Stomach (tissue), 9 donors: ENCODE measurements around the gene ELN. TPM values are rescaled to one million over a fixed set of nuclear protein-coding genes. Genes with fewer than 3 reads are reported as not detected.

Experiments used
- DNase-seq, 2 donors: peaks; one replicate each; pipeline versions ENCODE4 v3.0.0 to v3.0.0-alpha.2; 2013 to 2019
- H3K27ac ChIP-seq, 5 donors: fragments of 200-600 bp in 4 of 5; sonication (generic) in 4 of 5; one replicate each; pipeline ENCODE4 v1.5.1; 2013 to 2019; ENCODE audit warnings: mild to moderate bottlenecking in 1 of 5, moderate library complexity in 1 of 5
- H3K27me3 ChIP-seq, 3 donors: fragments of 200-600 bp; sonication (generic); one replicate each; pipeline ENCODE4 v1.5.1; 2017 to 2019; ENCODE audit warnings: mixed run types in 1 of 3
- H3K36me3 ChIP-seq, 4 donors: fragments of 200-600 bp; sonication (generic); 1 replicate in 3 of 4; 2 replicates in 1 of 4; pipeline ENCODE4 v1.5.1; 2016 to 2019
- H3K4me1 ChIP-seq, 4 donors: fragments of 200-600 bp; sonication (generic); one replicate each; pipeline ENCODE4 v1.5.1; 2016 to 2019
- H3K4me3 ChIP-seq, 4 donors: fragments of 200-600 bp; sonication (generic) in 3 of 4; one replicate each; pipeline ENCODE4 v1.5.1; 2016 to 2019; ENCODE audit warnings: mild to moderate bottlenecking in 1 of 4
- H3K9me3 ChIP-seq, 4 donors: fragments of 200-600 bp; sonication (generic); one replicate each; pipeline ENCODE4 v1.5.1; 2016 to 2019
- CTCF ChIP-seq, 7 experiments: fragments of 450-650 bp in 4 of 7; fragments of 200-600 bp in 3 of 7; sonication (generic) in 3 of 7; IDR thresholded peaks; one replicate each; pipeline ENCODE4 v1.5.1; 2016 to 2019; ENCODE audit warnings: antibody characterized with exemption in 7 of 7, control low read depth in 2 of 7, mild to moderate bottlenecking in 1 of 7
- EP300 ChIP-seq: sonication (generic); formaldehyde crosslinking; IDR thresholded peaks from one replicate; pipeline ENCODE4 v1.6.1; 2017; ENCODE audit warnings: antibody characterized with exemption
- POLR2A ChIP-seq, 4 donors: fragments of 450-650 bp; IDR thresholded peaks; one replicate each; pipeline ENCODE4 v1.6.1; 2016; ENCODE audit warnings: antibody characterized with exemption in 4 of 4, control low read depth in 2 of 4, mild to moderate bottlenecking in 1 of 4, moderate library complexity in 1 of 4
- POLR2AphosphoS5 ChIP-seq, 3 donors: sonication (generic); formaldehyde crosslinking; IDR thresholded peaks; one replicate each; pipeline ENCODE4 v1.6.1; 2016; ENCODE audit warnings: antibody characterized with exemption in 3 of 3
- WGBS, 5 donors: extraction: QIAGEN DNeasy Blood & Tissue Kit in 3 of 5; methylation state at CpG; one replicate each; pipeline versions ENCODE4 v1.1.5 to v1.1.7; 2013 to 2018; 5-methylcytosine and 5-hydroxymethylcytosine counted together
- intact Hi-C: fragments of 100-400 bp; cut with DNase I; formaldehyde crosslinking; loops from one replicate; pipeline ENCODE4 v1.15.1; 2023; ENCODE audit warnings: low total_unique reads
- polyA plus RNA-seq, 3 donors: library from polyadenylated mRNA; stranded (reverse); fragments of 200-250 nt; gene quantifications; one replicate each; pipeline ENCODE4 v1.2.3, GENCODE V29; 2013
- total RNA-seq, 5 donors: library from RNA; depleted of rRNA; stranded (reverse); fragments of >200 nt; gene quantifications; one replicate each; pipeline versions ENCODE4 v1.1.0 to v1.2.3, GENCODE V29; 2014 to 2016
- donor health status: healthy with polysubstance abuse.
- donor health status: Bipolar disorder and iron deficiency.
- donor health status: healthy.

ELN gene
- total and polyA plus RNA-seq, 8 donors = 19.4 to 274 (median 66.5) TPM

GRCh38 chr7:74013539-74014272, 14.3 kb upstream of the ELN start:
- WGBS, 5 donors = 50 to 69% (median 57%) methylated on average over 2 to 16 of the region's 16 CpGs
- Histone ChIP-seq H3K9me3 (no peaks in the 10 kb centered on the region), H3K4me3 (no peak overlapping the region), H3K27me3 (no peaks in the 10 kb centered on the region), H3K27ac (peak overlapping the region in 3 of 5 donors; percentile 0 to 53 (median 21)), H3K4me1 (peaks cover 11 to 44% (median 21%) of the 10 kb centered on the region in 4 donors), H3K36me3 (no peaks in the 10 kb centered on the region)
- intact Hi-C loops = no loop called here
- DNase-seq = peak in 1 of 2 donors; percentile 83
- peak in 1 of 3 donors; percentile 21 for TF ChIP-seq POLR2AphosphoS5 (IDR thresholded peaks at IDR 0.05)
- TF ChIP-seq POLR2A (IDR thresholded peaks at IDR 0.05) = no peak

GRCh38 chr7:74014931-74015330, 13.0 kb upstream of the ELN start:
- TF ChIP-seq POLR2AphosphoS5 (IDR thresholded peaks at IDR 0.05) = no peak
- no peak for TF ChIP-seq POLR2A (IDR thresholded peaks at IDR 0.05)
- TF ChIP-seq CTCF (IDR thresholded peaks at IDR 0.05) = no peak
- TF ChIP-seq EP300 = no peak
- Histone ChIP-seq H3K27me3 (no peaks in the 10 kb centered on the region), H3K4me3 (no peak overlapping the region), H3K36me3 (no peaks in the 10 kb centered on the region), H3K4me1 (peaks cover 11 to 44% (median 21%) of the 10 kb centered on the region in 4 donors), H3K9me3 (no peaks in the 10 kb centered on the region), H3K27ac (no peak overlapping the region)
- no peak for DNase-seq
- intact Hi-C loops = no loop called here
- WGBS, 5 donors = 79 to 90% (median 86%) methylated on average over 6 of the region's 6 CpGs

DNA sequence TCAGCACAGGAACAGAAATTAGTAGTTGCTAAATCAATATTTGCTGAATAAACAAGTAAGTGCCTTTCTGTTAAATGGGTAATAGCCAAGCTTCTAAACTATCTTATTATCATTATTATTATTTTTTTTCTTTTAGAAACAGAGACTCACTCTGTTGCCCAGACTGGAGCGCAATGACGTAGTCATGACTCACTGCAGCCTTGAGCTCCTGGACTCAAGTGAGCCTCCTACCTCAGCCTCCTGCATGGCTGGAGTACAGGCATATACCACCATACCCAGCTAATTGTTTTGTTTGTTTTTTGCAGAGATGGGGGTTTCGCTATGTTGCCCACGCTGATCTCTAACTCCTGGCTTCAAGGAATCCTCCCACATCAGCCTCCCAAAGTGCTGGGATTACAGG, 12.3 kb upstream of the ELN start:
- peaks cover 11 to 36% (median 21%) of the 10 kb centered on the region in 4 donors for H3K4me1 ChIP-seq

DNA sequence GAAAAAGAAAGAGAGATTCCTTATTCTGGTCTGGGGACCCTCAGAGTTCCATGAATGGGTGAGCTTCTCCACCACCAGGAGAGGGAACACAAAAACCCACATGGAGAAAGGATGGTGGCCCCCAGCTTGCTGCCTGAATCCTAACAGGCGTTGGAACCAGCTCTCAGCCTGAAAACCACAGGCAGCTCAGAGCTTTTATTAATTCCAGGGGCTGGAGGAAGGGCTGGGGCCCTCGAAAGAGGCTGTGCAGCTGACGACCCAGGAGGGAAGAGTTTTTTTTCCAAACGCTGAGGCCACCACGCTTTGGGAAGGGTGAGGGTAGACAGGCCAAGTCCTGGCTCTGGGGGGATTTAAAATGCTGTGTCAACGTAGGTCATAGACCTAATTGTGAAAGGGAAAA, 10.8 kb upstream of the ELN start:
- Histone ChIP-seq H3K27ac (no peak overlapping the region), H3K4me1 (peaks cover 14 to 36% (median 26%) of the 10 kb centered on the region in 4 donors), H3K9me3 (no peaks in the 10 kb centered on the region), H3K4me3 (no peak overlapping the region), H3K36me3 (no peaks in the 10 kb centered on the region), H3K27me3 (peaks cover 0 to 7% (median 0%) of the 10 kb centered on the region in 3 donors)
- DNase-seq = no peak
- intact Hi-C loops = no loop called here
- TF ChIP-seq EP300 (no peak), POLR2A (IDR thresholded peaks at IDR 0.05) (no peak), CTCF (IDR thresholded peaks at IDR 0.05) (no peak), POLR2AphosphoS5 (IDR thresholded peaks at IDR 0.05) (no peak)
- WGBS, 5 donors = 55 to 68% (median 58%) methylated on average over 6 of the region's 6 CpGs

More for the DNA sequence above, 12.3 kb upstream of the ELN start:
- DNase-seq = no peak
- TF ChIP-seq EP300 = no peak
- no peak for TF ChIP-seq POLR2A (IDR thresholded peaks at IDR 0.05)
- TF ChIP-seq POLR2AphosphoS5 (IDR thresholded peaks at IDR 0.05) = no peak
- no peak for TF ChIP-seq CTCF (IDR thresholded peaks at IDR 0.05)
- Histone ChIP-seq H3K27me3 (no peaks in the 10 kb centered on the region), H3K4me3 (no peak overlapping the region), H3K36me3 (no peaks in the 10 kb centered on the region), H3K9me3 (no peaks in the 10 kb centered on the region), H3K27ac (no peak overlapping the region)
- WGBS, 5 donors = 76 to 88% (median 82%) methylated on average over 4 of the region's 4 CpGs
- intact Hi-C loops = no loop called here
